B cell (primary cell): Measurements from ENCODE around the gene ADH1A.

Source experiments
- EZH2 ChIP-seq: IDR thresholded peaks from 2 replicates; pipeline ENCODE4 v1.6.1; 2012; ENCODE audit warnings: borderline replicate concordance, low read depth, mild to moderate bottlenecking, moderate library complexity, low read length; ENCODE audit not compliant: insufficient read depth, poor library complexity, severe bottlenecking
- TF ChIP-seq, protein P1 (sequence below): fragments of 200-600 bp; IDR thresholded peaks from one replicate; pipeline ENCODE4 v1.8.0; 2022; ENCODE audit warnings: antibody characterized with exemption, mild to moderate bottlenecking

DNA sequence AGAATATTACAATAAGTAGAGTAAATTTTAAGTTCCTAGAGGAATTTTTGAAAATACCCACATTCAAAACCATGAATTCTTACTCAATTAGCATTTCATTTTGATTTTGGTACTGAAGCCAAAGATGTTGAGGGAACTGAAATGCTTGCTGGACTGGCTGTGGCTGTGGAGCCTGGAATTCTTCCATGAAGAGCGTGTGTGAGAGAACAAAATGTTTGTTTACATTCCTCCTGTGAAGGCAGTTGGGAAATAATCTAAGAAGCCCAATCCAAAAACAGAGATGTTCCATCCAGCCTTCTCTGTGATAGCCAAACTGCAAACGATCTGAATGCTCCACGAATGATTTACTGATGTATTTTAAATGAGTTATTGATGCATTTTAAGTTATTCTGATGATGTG is 34.2 kb upstream of the ADH1A start:
- TF ChIP-seq, protein P1, sequence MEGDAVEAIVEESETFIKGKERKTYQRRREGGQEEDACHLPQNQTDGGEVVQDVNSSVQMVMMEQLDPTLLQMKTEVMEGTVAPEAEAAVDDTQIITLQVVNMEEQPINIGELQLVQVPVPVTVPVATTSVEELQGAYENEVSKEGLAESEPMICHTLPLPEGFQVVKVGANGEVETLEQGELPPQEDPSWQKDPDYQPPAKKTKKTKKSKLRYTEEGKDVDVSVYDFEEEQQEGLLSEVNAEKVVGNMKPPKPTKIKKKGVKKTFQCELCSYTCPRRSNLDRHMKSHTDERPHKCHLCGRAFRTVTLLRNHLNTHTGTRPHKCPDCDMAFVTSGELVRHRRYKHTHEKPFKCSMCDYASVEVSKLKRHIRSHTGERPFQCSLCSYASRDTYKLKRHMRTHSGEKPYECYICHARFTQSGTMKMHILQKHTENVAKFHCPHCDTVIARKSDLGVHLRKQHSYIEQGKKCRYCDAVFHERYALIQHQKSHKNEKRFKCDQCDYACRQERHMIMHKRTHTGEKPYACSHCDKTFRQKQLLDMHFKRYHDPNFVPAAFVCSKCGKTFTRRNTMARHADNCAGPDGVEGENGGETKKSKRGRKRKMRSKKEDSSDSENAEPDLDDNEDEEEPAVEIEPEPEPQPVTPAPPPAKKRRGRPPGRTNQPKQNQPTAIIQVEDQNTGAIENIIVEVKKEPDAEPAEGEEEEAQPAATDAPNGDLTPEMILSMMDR: no peak
- no peak for TF ChIP-seq EZH2
